ENCODE data around the gene DBP. TPM values are rescaled to one million over a fixed set of nuclear protein-coding genes. Genes with fewer than 3 reads are reported as not detected.

The DBP gene
- total and polyA plus RNA-seq, 10 of the 15 experiments (the other 5 are each of a cell fraction or from before 2014, with no cell fraction given): 2.0 to 10.6 (median 6.9) TPM

- 56% methylated on average over 31 of the region's 31 CpGs for WGBS (ENCODE audit: insufficient coverage, insufficient replicate concordance, low lambda C conversion rate, missing lambda C conversion rate)
- Histone ChIP-seq H3K27ac (ENCODE audit: control insufficient read depth, insufficient read depth) (no peak within 1 kb of the TSS), H3K9ac (ENCODE audit: control insufficient read depth, insufficient read depth, low read length) (no peak within 1 kb of the TSS), H3K4me3 (no peak within 1 kb of the TSS), H2AFZ (ENCODE audit: control insufficient read depth, low read depth, low read length) (no peak within 1 kb of the TSS), H3K36me3 (ENCODE audit: control insufficient read depth in 2 of 2, insufficient read depth in 2 of 2, low read length in 1 of 2) (peaks cover 25 to 32% of the 10 kb centered on the region in 2 experiments), H4K20me1 (ENCODE audit: control insufficient read depth, insufficient read depth) (peaks cover 15% of the 10 kb centered on the region), H3K79me2 (ENCODE audit: control insufficient read depth, insufficient read depth, low read length) (peaks cover 38% of the 10 kb centered on the region), H3K27me3 (replicated peaks in 1 of 2; ENCODE audit: control insufficient read depth in 2 of 2, insufficient read depth in 2 of 2, low read length in 1 of 2) (no peaks in the 10 kb centered on the region), H3K4me2 (ENCODE audit: control insufficient read depth, insufficient read depth) (no peak within 1 kb of the TSS), H3K9me3 (replicated peaks; ENCODE audit: control insufficient read depth, insufficient read depth, low read length) (no peaks in the 10 kb centered on the region), H3K4me1 (ENCODE audit: control insufficient read depth, insufficient read depth, low read length) (peaks cover 8% of the 10 kb centered on the region; the same call in 1 of the 2 replicates)
- DNase-seq (ENCODE audit: low read depth, low spot score) (no peak), FAIRE-seq (no peak), ATAC-seq (no peak)
- ChIA-PET RAD21 (ENCODE audit: unreplicated experiment) (no interaction called here), POLR2A (interaction anchor here (1.0 kb wide), 1 partner anchor 40 kb away, joined by 4 read pairs; no protein-coding TSS in a partner anchor), CTCF (interaction anchor here (0.5 kb wide), 1 partner anchor 29 kb away, joined by 3 read pairs; no protein-coding TSS in a partner anchor), SMC1A (ENCODE audit: uncharacterized antibody, unreplicated experiment) (no interaction called here)
- no TSS peak for BruUV-seq (replicated peaks)
- in situ Hi-C loops (cut with MboI) (no loop called here), intact Hi-C loops (cut with micrococcal nuclease; ENCODE audit: unreplicated experiment) (no loop called here)
- TF ChIP-seq TARDBP (IDR thresholded peaks at IDR 0.05; ENCODE audit: borderline replicate concordance): no peak
- TF ChIP-seq MEF2B (IDR thresholded peaks at IDR 0.05; ENCODE audit: partially characterized antibody, poor library complexity, severe bottlenecking): no peak
- 0 out of 2 replicates have a peak, but pooled peaks have one; percentile 4 for TF ChIP-seq PAX5 (IDR thresholded peaks at IDR 0.05; ENCODE audit: borderline replicate concordance, low read depth, low read length)
- TF ChIP-seq BRCA1 (IDR thresholded peaks at IDR 0.05; ENCODE audit: low read depth, low read length): no peak
- no peak for TF ChIP-seq EP300 (IDR thresholded peaks at IDR 0.05; ENCODE audit: borderline replicate concordance in 1 of 2, control insufficient read depth in 1 of 2, low read depth in 2 of 2, low read length in 2 of 2)
- TF ChIP-seq ZBTB33 (IDR thresholded peaks at IDR 0.05): no peak
- TF ChIP-seq ESRRA (IDR thresholded peaks at IDR 0.05; ENCODE audit: low read length): no peak
- TF ChIP-seq NKRF (conservative IDR thresholded peaks at IDR 0.05): no peak
- TF ChIP-seq FOXM1 (IDR thresholded peaks at IDR 0.05; ENCODE audit: low read depth, low read length): peak; percentile 17; the same call in 1 of the 2 replicates
- TF ChIP-seq USF1 (IDR thresholded peaks at IDR 0.05; ENCODE audit: borderline replicate concordance, extremely low read length, insufficient read depth, low read depth, low read length): no peak
- no peak for TF ChIP-seq SIX5 (IDR thresholded peaks at IDR 0.05; ENCODE audit: low read depth, low read length, severe bottlenecking)
- no peak for TF ChIP-seq EZH2 (IDR thresholded peaks at IDR 0.05; ENCODE audit: borderline replicate concordance, control insufficient read depth, low read depth, low read length)
- TF ChIP-seq PKNOX1 (IDR thresholded peaks at IDR 0.05): no peak
- no peak for TF ChIP-seq ETV6 (conservative IDR thresholded peaks at IDR 0.05 in 1 of 2, IDR thresholded peaks at IDR 0.05 in 1 of 2; ENCODE audit: borderline replicate concordance in 1 of 2, low read depth in 1 of 2)
- TF ChIP-seq ZNF384 (IDR thresholded peaks at IDR 0.05; ENCODE audit: borderline replicate concordance, low read depth, low read length): no peak
- TF ChIP-seq RFX5 (IDR thresholded peaks at IDR 0.05; ENCODE audit: low read depth, low read length): no peak
These were observed 22.5 kb downstream of the DBP start, which contains the start of gene FAM83E for GRCh38 chr19:48614436-48615230. Gene FAM83E, minus strand, starts transcription at chr19:48615076. Its CDS starts 1,704 bp downstream, at chr19:48613372.
